Activated CD4-positive, alpha-beta memory T cell treated with anti-CD3 and anti-CD28 coated beads, Interleukin-2, amount 10 ng/mL, durations not matched to agents 7 days and 5 days (primary cell): ENCODE results near the gene PTPRQ. TPM values are rescaled to one million over a fixed set of nuclear protein-coding genes. Genes with fewer than 3 reads are reported as not detected.

Source experiments
- CTCF ChIA-PET: fragments of 350-600 bp; sonication (Branson Sonifier 250); formaldehyde crosslinking; loops from one replicate; lab custom pipeline; 2021; ENCODE audit warnings: antibody characterized with exemption, inconsistent platforms; lab: Charles Lee
- POLR2A ChIA-PET: fragments of 350-600 bp; sonication (Branson Sonifier 250); formaldehyde crosslinking; loops from one replicate; lab custom pipeline; 2021; ENCODE audit warnings: antibody characterized with exemption; lab: Charles Lee
- DNase-seq: peaks from one replicate; pipeline ENCODE4 v3.0.0-alpha.2; 2020
- H3K27ac Mint-ChIP-seq: one replicate; pipeline ENCODE4 v1.8.0; 2021; ENCODE audit warnings: mild to moderate bottlenecking, mixed read lengths
- H3K27me3 Mint-ChIP-seq: one replicate; pipeline ENCODE4 v1.8.0; 2021; ENCODE audit warnings: mixed read lengths
- H3K36me3 Mint-ChIP-seq: one replicate; pipeline ENCODE4 v1.8.0; 2021; ENCODE audit warnings: low read depth, mixed read lengths
- H3K4me1 Mint-ChIP-seq: one replicate; pipeline ENCODE4 v1.8.0; 2021; ENCODE audit warnings: mixed read lengths
- H3K4me3 Mint-ChIP-seq: one replicate; pipeline ENCODE4 v1.8.0; 2021; ENCODE audit warnings: mild to moderate bottlenecking, mixed read lengths
- H3K9me3 Mint-ChIP-seq: one replicate; pipeline ENCODE4 v1.8.0; 2021; ENCODE audit warnings: mixed read lengths
- total RNA-seq, 2 experiments: library from RNA; stranded (reverse); gene quantifications; one replicate each; pipeline ENCODE4 v1.2.3, GENCODE V29; 2021

Gene PTPRQ
- total RNA-seq, 2 experiments from 2014 or later = not detected

- no peak for DNase-seq
- Mint-ChIP-seq H3K36me3 (no peaks in the 10 kb centered on the region), H3K27ac (no peak overlapping the region), H3K9me3 (no peaks in the 10 kb centered on the region), H3K4me3 (no peak overlapping the region), H3K4me1 (no peaks in the 10 kb centered on the region), H3K27me3 (no peaks in the 10 kb centered on the region)
- ChIA-PET CTCF (no interaction called here), POLR2A (no interaction called here)
Observed at GRCh38 chr12:80602455-80602854, 158.4 kb downstream of the PTPRQ start.

- Mint-ChIP-seq H3K9me3 (no peaks in the 10 kb centered on the region), H3K4me3 (no peak overlapping the region), H3K36me3 (no peaks in the 10 kb centered on the region), H3K27ac (no peak overlapping the region), H3K27me3 (no peaks in the 10 kb centered on the region), H3K4me1 (no peaks in the 10 kb centered on the region)
- DNase-seq = no peak
- ChIA-PET CTCF (no interaction called here), POLR2A (no interaction called here)
Observed at GRCh38 chr12:80607361-80608135, 163.5 kb downstream of the PTPRQ start.

- DNase-seq = no peak
- H3K9me3 Mint-ChIP-seq = peaks cover 3% of the 10 kb centered on the region
- no peak overlapping the region for H3K4me3 Mint-ChIP-seq
- ChIA-PET POLR2A (interaction anchor here (0.6 kb wide), 1 partner anchor 849 kb away, joined by 3 read pairs; no protein-coding TSS in a partner anchor), CTCF (no interaction called here)
- no peaks in the 10 kb centered on the region for H3K27me3 Mint-ChIP-seq
- H3K4me1 Mint-ChIP-seq = no peaks in the 10 kb centered on the region
- H3K36me3 Mint-ChIP-seq = no peaks in the 10 kb centered on the region
- H3K27ac Mint-ChIP-seq = no peak overlapping the region
Observed at GRCh38 chr12:80617733-80618132, 173.7 kb downstream of the PTPRQ start.

GRCh38 chr12:80620281-80620680 lies 176.2 kb downstream of the PTPRQ start:
- Mint-ChIP-seq H3K4me3 (no peak overlapping the region), H3K4me1 (no peaks in the 10 kb centered on the region), H3K36me3 (no peaks in the 10 kb centered on the region), H3K27ac (no peak overlapping the region), H3K9me3 (peaks cover 3% of the 10 kb centered on the region), H3K27me3 (no peaks in the 10 kb centered on the region)
- no peak for DNase-seq
- ChIA-PET CTCF (no interaction called here), POLR2A (no interaction called here)

GRCh38 chr12:80622271-80622670 lies 178.2 kb downstream of the PTPRQ start:
- CTCF ChIA-PET = no interaction called here
- no peak overlapping the region for H3K27ac Mint-ChIP-seq
- no peaks in the 10 kb centered on the region for H3K9me3 Mint-ChIP-seq
- DNase-seq = no peak
- no peaks in the 10 kb centered on the region for H3K36me3 Mint-ChIP-seq
- H3K27me3 Mint-ChIP-seq = no peaks in the 10 kb centered on the region
- POLR2A ChIA-PET = no interaction called here
- H3K4me1 Mint-ChIP-seq = no peaks in the 10 kb centered on the region
- H3K4me3 Mint-ChIP-seq = no peak overlapping the region

GRCh38 chr12:80625051-80625450 lies 181.0 kb downstream of the PTPRQ start:
- DNase-seq = no peak
- no peak overlapping the region for H3K4me3 Mint-ChIP-seq
- H3K4me1 Mint-ChIP-seq = no peaks in the 10 kb centered on the region
- H3K36me3 Mint-ChIP-seq = no peaks in the 10 kb centered on the region
- ChIA-PET CTCF (no interaction called here), POLR2A (no interaction called here)
- H3K9me3 Mint-ChIP-seq = no peaks in the 10 kb centered on the region
- no peak overlapping the region for H3K27ac Mint-ChIP-seq
- H3K27me3 Mint-ChIP-seq = no peaks in the 10 kb centered on the region

- no peaks in the 10 kb centered on the region for H3K36me3 Mint-ChIP-seq
- DNase-seq = no peak
- CTCF ChIA-PET = no interaction called here
- H3K9me3 Mint-ChIP-seq = no peaks in the 10 kb centered on the region
- no peak overlapping the region for H3K4me3 Mint-ChIP-seq
- no peaks in the 10 kb centered on the region for H3K4me1 Mint-ChIP-seq
- no peaks in the 10 kb centered on the region for H3K27me3 Mint-ChIP-seq
- POLR2A ChIA-PET = no interaction called here
- H3K27ac Mint-ChIP-seq = no peak overlapping the region
Observed at GRCh38 chr12:80625901-80626300, 181.9 kb downstream of the PTPRQ start.

- ChIA-PET POLR2A (no interaction called here), CTCF (no interaction called here)
- no peak for DNase-seq
- Mint-ChIP-seq H3K4me3 (no peak overlapping the region), H3K27me3 (no peaks in the 10 kb centered on the region), H3K36me3 (no peaks in the 10 kb centered on the region), H3K27ac (no peak overlapping the region), H3K9me3 (no peaks in the 10 kb centered on the region), H3K4me1 (no peaks in the 10 kb centered on the region)
Observed at GRCh38 chr12:80627782-80628181, 183.7 kb downstream of the PTPRQ start.

GRCh38 chr12:80632835-80633234 lies 188.8 kb downstream of the PTPRQ start:
- Mint-ChIP-seq H3K9me3 (no peaks in the 10 kb centered on the region), H3K4me3 (no peak overlapping the region), H3K27me3 (no peaks in the 10 kb centered on the region), H3K27ac (no peak overlapping the region), H3K36me3 (no peaks in the 10 kb centered on the region), H3K4me1 (no peaks in the 10 kb centered on the region)
- ChIA-PET CTCF (no interaction called here), POLR2A (no interaction called here)
- no peak for DNase-seq

- Mint-ChIP-seq H3K4me1 (no peaks in the 10 kb centered on the region), H3K4me3 (no peak overlapping the region), H3K27me3 (no peaks in the 10 kb centered on the region), H3K36me3 (no peaks in the 10 kb centered on the region), H3K9me3 (no peaks in the 10 kb centered on the region), H3K27ac (no peak overlapping the region)
- CTCF ChIA-PET = no interaction called here
- POLR2A ChIA-PET = no interaction called here
- no peak for DNase-seq
Observed at GRCh38 chr12:80634903-80635302, 190.9 kb downstream of the PTPRQ start.

- H3K36me3 Mint-ChIP-seq = no peaks in the 10 kb centered on the region
- no peak overlapping the region for H3K27ac Mint-ChIP-seq
- no peak for DNase-seq
- ChIA-PET CTCF (no interaction called here), POLR2A (no interaction called here)
- H3K4me1 Mint-ChIP-seq = no peaks in the 10 kb centered on the region
- H3K4me3 Mint-ChIP-seq = no peak overlapping the region
- no peaks in the 10 kb centered on the region for H3K27me3 Mint-ChIP-seq
- peaks cover under 1% of the 10 kb centered on the region for H3K9me3 Mint-ChIP-seq
Observed at GRCh38 chr12:80636832-80637231, 192.8 kb downstream of the PTPRQ start.

- H3K27ac Mint-ChIP-seq = no peak overlapping the region
- H3K4me1 Mint-ChIP-seq = no peaks in the 10 kb centered on the region
- H3K27me3 Mint-ChIP-seq = no peaks in the 10 kb centered on the region
- ChIA-PET POLR2A (no interaction called here), CTCF (no interaction called here)
- no peak overlapping the region for H3K4me3 Mint-ChIP-seq
- no peaks in the 10 kb centered on the region for H3K36me3 Mint-ChIP-seq
- no peak for DNase-seq
- H3K9me3 Mint-ChIP-seq = peaks cover 6% of the 10 kb centered on the region
Observed at GRCh38 chr12:80641936-80642335, 197.9 kb downstream of the PTPRQ start.

- Mint-ChIP-seq H3K36me3 (no peaks in the 10 kb centered on the region), H3K27ac (no peak overlapping the region), H3K4me1 (no peaks in the 10 kb centered on the region), H3K27me3 (no peaks in the 10 kb centered on the region), H3K4me3 (no peak overlapping the region), H3K9me3 (peaks cover 6% of the 10 kb centered on the region)
- DNase-seq = no peak
- CTCF ChIA-PET = no interaction called here
- POLR2A ChIA-PET = no interaction called here
Observed at GRCh38 chr12:80643961-80644360, 199.9 kb downstream of the PTPRQ start.

- no peak overlapping the region for H3K27ac Mint-ChIP-seq
- no peaks in the 10 kb centered on the region for H3K27me3 Mint-ChIP-seq
- H3K9me3 Mint-ChIP-seq = no peaks in the 10 kb centered on the region
- H3K4me1 Mint-ChIP-seq = no peaks in the 10 kb centered on the region
- no peak overlapping the region for H3K4me3 Mint-ChIP-seq
- ChIA-PET POLR2A (no interaction called here), CTCF (no interaction called here)
- H3K36me3 Mint-ChIP-seq = no peaks in the 10 kb centered on the region
- DNase-seq = no peak
Observed at GRCh38 chr12:80648881-80649280, 204.8 kb downstream of the PTPRQ start.
